H9 (cell line): ENCODE data around the gene TFEB. TPM values are rescaled to one million over a fixed set of nuclear protein-coding genes. Genes with fewer than 3 reads are reported as not detected.

Experiments used
- DNase-seq: peaks from one replicate; pipeline ENCODE4 v3.0.0-alpha.2; 2017
- H2AFZ ChIP-seq: one replicate; pipeline ENCODE4 v1.6.1; 2013; ENCODE audit warnings: mild to moderate bottlenecking, low read length, control low read depth, moderate library complexity
- H2AK5ac ChIP-seq: 2 replicates; pipeline ENCODE4 v1.6.1; 2013; ENCODE audit warnings: low read length, control low read depth, mixed read lengths; ENCODE audit not compliant: insufficient read length
- H2BK120ac ChIP-seq: one replicate; pipeline ENCODE4 v1.6.1; 2013; ENCODE audit warnings: low read depth, mild to moderate bottlenecking, low read length, control low read depth, inconsistent platforms; ENCODE audit not compliant: poor library complexity, severe bottlenecking
- H2BK12ac ChIP-seq: 2 replicates; pipeline ENCODE4 v1.6.1; 2013; ENCODE audit warnings: low read length, control low read depth, mixed read lengths, low read depth; ENCODE audit not compliant: insufficient read length
- H2BK15ac ChIP-seq: 2 replicates; pipeline ENCODE4 v1.6.1; 2013; ENCODE audit warnings: low read depth, low read length, control low read depth
- H2BK20ac ChIP-seq: one replicate; pipeline ENCODE4 v1.6.1; 2013; ENCODE audit warnings: low read depth, mild to moderate bottlenecking, low read length, control low read depth, inconsistent platforms; ENCODE audit not compliant: poor library complexity, severe bottlenecking
- H2BK5ac ChIP-seq: 2 replicates; pipeline ENCODE4 v1.6.1; 2013; ENCODE audit warnings: low read length, control low read depth, mixed read lengths; ENCODE audit not compliant: insufficient read length
- H3K14ac ChIP-seq: 2 replicates; pipeline ENCODE4 v1.6.1; 2013; ENCODE audit warnings: low read length, control low read depth; ENCODE audit not compliant: insufficient read depth
- H3K18ac ChIP-seq: 2 replicates; pipeline ENCODE4 v1.6.1; 2013; ENCODE audit warnings: low read depth, mild to moderate bottlenecking, mixed read lengths, low read length, control low read depth; ENCODE audit not compliant: insufficient read length
- H3K23ac ChIP-seq: 2 replicates; pipeline ENCODE4 v1.6.1; 2013; ENCODE audit warnings: low read length, control low read depth, mixed read lengths, low read depth; ENCODE audit not compliant: insufficient read length
- H3K23me2 ChIP-seq: 2 replicates; pipeline ENCODE4 v1.6.1; 2013; ENCODE audit warnings: low read depth, mild to moderate bottlenecking, mixed read lengths, low read length, control low read depth; ENCODE audit not compliant: insufficient read length, poor library complexity, severe bottlenecking
- H3K27ac ChIP-seq: 2 replicates; pipeline ENCODE4 v1.5.1; 2013; ENCODE audit warnings: low read length, control low read depth, mixed read lengths, low read depth; ENCODE audit not compliant: insufficient read length
- H3K27me3 ChIP-seq: 2 replicates; pipeline ENCODE4 v1.6.1; 2013; ENCODE audit warnings: low read length, control low read depth, inconsistent platforms; ENCODE audit not compliant: insufficient read depth
- H3K4ac ChIP-seq: 2 replicates; pipeline ENCODE4 v1.6.1; 2013; ENCODE audit warnings: low read depth, mild to moderate bottlenecking, control low read depth, inconsistent platforms, low read length, moderate library complexity
- H3K4me1 ChIP-seq: 2 replicates; pipeline ENCODE4 v1.6.1; 2013; ENCODE audit warnings: low read length, control low read depth, inconsistent platforms; ENCODE audit not compliant: insufficient read depth
- H3K4me2 ChIP-seq: 2 replicates; pipeline ENCODE4 v1.6.1; 2013; ENCODE audit warnings: low read length, control low read depth, mixed read lengths; ENCODE audit not compliant: insufficient read length, insufficient read depth
- H3K56ac ChIP-seq: 2 replicates; pipeline ENCODE4 v1.6.1; 2013; ENCODE audit warnings: low read depth, mild to moderate bottlenecking, mixed read lengths, low read length, control low read depth; ENCODE audit not compliant: insufficient read length
- H3K79me1 ChIP-seq: 2 replicates; pipeline ENCODE4 v1.6.1; 2013; ENCODE audit warnings: low read depth, mild to moderate bottlenecking, moderate library complexity, low read length, control low read depth, inconsistent platforms; ENCODE audit not compliant: insufficient read depth, poor library complexity, severe bottlenecking
- H3K79me2 ChIP-seq: 2 replicates; pipeline ENCODE4 v1.6.1; 2013; ENCODE audit warnings: low read length, control low read depth, inconsistent platforms; ENCODE audit not compliant: insufficient read depth
- H3K9ac ChIP-seq: 2 replicates; pipeline ENCODE4 v1.6.1; 2013; ENCODE audit warnings: low read length, control low read depth, mixed read lengths; ENCODE audit not compliant: insufficient read length; ENCODE audit errors: extremely low read depth
- H3K9me3 ChIP-seq: one replicate; pipeline ENCODE4 v1.6.1; 2013; ENCODE audit warnings: low read depth, low read length, inconsistent platforms; ENCODE audit not compliant: control insufficient read depth
- H3T11ph ChIP-seq: one replicate; pipeline ENCODE4 v1.6.1; 2013; ENCODE audit warnings: mild to moderate bottlenecking, low read length, control low read depth, inconsistent platforms
- H4K20me1 ChIP-seq: one replicate; pipeline ENCODE4 v1.6.1; 2013; ENCODE audit not compliant: control insufficient read depth, insufficient read length, insufficient read depth
- H4K5ac ChIP-seq: 2 replicates; pipeline ENCODE4 v1.6.1; 2013; ENCODE audit warnings: low read depth, mild to moderate bottlenecking, mixed read lengths, low read length, control low read depth; ENCODE audit not compliant: insufficient read length
- H4K8ac ChIP-seq: replicated peaks from 2 replicates; pipeline ENCODE4 v1.6.1; 2013; ENCODE audit warnings: low read length, control low read depth, mixed read lengths, low read depth; ENCODE audit not compliant: insufficient read length
- H4K91ac ChIP-seq: 2 replicates; pipeline ENCODE4 v1.6.1; 2013; ENCODE audit warnings: low read depth, mild to moderate bottlenecking, moderate library complexity, mixed read lengths, low read length, control low read depth; ENCODE audit not compliant: insufficient read length
- H3K27ac Mint-ChIP-seq, 3 experiments: 2 replicates in 2 of 3; 3 replicates in 1 of 3; pipeline ENCODE4 v1.8.0; 2020 to 2021; ENCODE audit warnings: mixed read lengths in 3 of 3, mild to moderate bottlenecking in 1 of 3, moderate library complexity in 1 of 3
- H3K27me3 Mint-ChIP-seq: 2 replicates; pipeline ENCODE4 v1.8.0; 2021; ENCODE audit warnings: low read depth, mild to moderate bottlenecking, moderate library complexity, mixed read lengths
- H3K36me3 Mint-ChIP-seq, 3 experiments: 2 replicates in 2 of 3; 3 replicates in 1 of 3; pipeline ENCODE4 v1.8.0; 2020 to 2021; ENCODE audit warnings: low read depth in 3 of 3, mixed read lengths in 3 of 3; ENCODE audit not compliant: insufficient read depth in 1 of 3
- H3K4me1 Mint-ChIP-seq, 2 experiments: 2 replicates each; pipeline ENCODE4 v1.8.0; 2020; ENCODE audit warnings: mixed read lengths in 2 of 2
- H3K4me3 Mint-ChIP-seq, 2 experiments: 2 replicates in 1 of 2; 3 replicates in 1 of 2; pipeline ENCODE4 v1.8.0; 2020 to 2021; ENCODE audit warnings: mild to moderate bottlenecking in 2 of 2, mixed read lengths in 2 of 2, moderate library complexity in 1 of 2
- H3K9me3 Mint-ChIP-seq, 2 experiments: 2 replicates in 1 of 2; 3 replicates in 1 of 2; pipeline ENCODE4 v1.8.0; 2020; ENCODE audit warnings: mild to moderate bottlenecking in 2 of 2, mixed read lengths in 2 of 2, moderate library complexity in 1 of 2
- CTCF ChIP-seq: fragments of 200-600 bp; sonication (generic); conservative IDR thresholded peaks from 3 replicates; pipeline ENCODE4 v1.8.0; 2021; ENCODE audit warnings: antibody characterized with exemption, mild to moderate bottlenecking
- WGBS: extraction: QIAGEN DNeasy Blood & Tissue Kit; methylation state at CpG from one replicate; pipeline ENCODE4 v1.1.7; 2013; ENCODE audit warnings: missing lambda C conversion rate, low lambda C conversion rate, mixed read lengths; ENCODE audit not compliant: insufficient read length; ENCODE audit errors: extremely low coverage; 5-methylcytosine and 5-hydroxymethylcytosine counted together
- total RNA-seq: library from RNA; stranded (reverse); gene quantifications from 2 replicates; pipeline ENCODE4 v1.2.1, GENCODE V29; 2021

The TFEB gene
- total RNA-seq, 1 experiment from 2014 or later = 1.2 TPM

GRCh38 chr6:41685641-41686380 lies 49.6 kb downstream of the TFEB start:
- H4K91ac ChIP-seq = no peak overlapping the region
- H3K79me1 ChIP-seq = no peaks in the 10 kb centered on the region
- no peaks in the 10 kb centered on the region for H4K20me1 ChIP-seq
- H3K27me3 ChIP-seq = no peaks in the 10 kb centered on the region
- no peak overlapping the region for H3K23ac ChIP-seq
- H3K4me1 Mint-ChIP-seq = peaks cover 25 to 41% of the 10 kb centered on the region in 2 experiments
- no peak overlapping the region for H3K56ac ChIP-seq
- H3K27me3 Mint-ChIP-seq = peaks cover 17% of the 10 kb centered on the region
- no peaks in the 10 kb centered on the region for H3K79me2 ChIP-seq
- no peak overlapping the region for H2BK20ac ChIP-seq
- WGBS = no CpG with 5 or more reads among the region's 7 CpGs
- no peak overlapping the region for H3T11ph ChIP-seq
- DNase-seq = no peak
- H3K36me3 Mint-ChIP-seq = no peaks in the 10 kb centered on the region; a peak in 2 of 7 replicates
- no peak overlapping the region for H2BK5ac ChIP-seq
- H3K4ac ChIP-seq = no peak overlapping the region
- H2AK5ac ChIP-seq = no peak overlapping the region
- no peak overlapping the region for H2AFZ ChIP-seq
- H2BK120ac ChIP-seq = no peak overlapping the region
- no peak overlapping the region for H3K27ac Mint-ChIP-seq
- no peak overlapping the region for H3K4me2 ChIP-seq
- no peak overlapping the region for H3K14ac ChIP-seq
- no peak for TF ChIP-seq CTCF
- H3K27ac ChIP-seq = no peak overlapping the region
- no peak overlapping the region for H2BK12ac ChIP-seq
- H3K4me3 Mint-ChIP-seq = no peak overlapping the region
- no peak overlapping the region for H4K8ac ChIP-seq
- H4K5ac ChIP-seq = no peak overlapping the region
- no peaks in the 10 kb centered on the region for H3K23me2 ChIP-seq
- H3K9me3 ChIP-seq = no peaks in the 10 kb centered on the region
- H3K4me1 ChIP-seq = peaks cover 7% of the 10 kb centered on the region; the same call in 1 of the 2 replicates
- no peaks in the 10 kb centered on the region for H3K9me3 Mint-ChIP-seq
- no peak overlapping the region for H3K9ac ChIP-seq
- H2BK15ac ChIP-seq = no peak overlapping the region
- H3K18ac ChIP-seq = no peak overlapping the region
